ENCODE data around the gene BICC1. TPM values are rescaled to one million over a fixed set of nuclear protein-coding genes. Genes with fewer than 3 reads are reported as not detected.

Gene BICC1
- total RNA-seq, 1 experiment from 2014 or later, result 0.57 TPM

DNA sequence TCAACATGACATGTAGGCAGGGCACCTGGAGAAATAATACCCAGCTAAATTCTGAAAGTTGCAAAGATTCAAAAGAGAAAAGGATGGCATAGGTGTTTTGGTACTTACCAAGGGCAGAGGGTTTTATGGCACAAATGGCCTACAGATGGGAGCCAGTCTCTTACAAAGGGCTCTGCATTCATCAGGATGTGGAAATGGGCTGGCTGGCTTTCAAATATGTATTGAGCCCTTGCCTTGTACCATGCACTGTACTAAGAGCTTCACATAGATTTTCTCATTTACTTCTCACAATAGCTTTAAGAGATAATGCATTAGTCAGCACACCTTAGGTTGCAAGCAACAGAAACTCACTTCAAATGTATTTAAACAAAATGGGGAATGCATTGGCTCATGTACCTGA is 327.1 kb downstream of the BICC1 start:
- DNase-seq, result no peak
- no peak overlapping the region for H3T11ph ChIP-seq (ENCODE audit: low read length)
- TF ChIP-seq, protein P1, sequence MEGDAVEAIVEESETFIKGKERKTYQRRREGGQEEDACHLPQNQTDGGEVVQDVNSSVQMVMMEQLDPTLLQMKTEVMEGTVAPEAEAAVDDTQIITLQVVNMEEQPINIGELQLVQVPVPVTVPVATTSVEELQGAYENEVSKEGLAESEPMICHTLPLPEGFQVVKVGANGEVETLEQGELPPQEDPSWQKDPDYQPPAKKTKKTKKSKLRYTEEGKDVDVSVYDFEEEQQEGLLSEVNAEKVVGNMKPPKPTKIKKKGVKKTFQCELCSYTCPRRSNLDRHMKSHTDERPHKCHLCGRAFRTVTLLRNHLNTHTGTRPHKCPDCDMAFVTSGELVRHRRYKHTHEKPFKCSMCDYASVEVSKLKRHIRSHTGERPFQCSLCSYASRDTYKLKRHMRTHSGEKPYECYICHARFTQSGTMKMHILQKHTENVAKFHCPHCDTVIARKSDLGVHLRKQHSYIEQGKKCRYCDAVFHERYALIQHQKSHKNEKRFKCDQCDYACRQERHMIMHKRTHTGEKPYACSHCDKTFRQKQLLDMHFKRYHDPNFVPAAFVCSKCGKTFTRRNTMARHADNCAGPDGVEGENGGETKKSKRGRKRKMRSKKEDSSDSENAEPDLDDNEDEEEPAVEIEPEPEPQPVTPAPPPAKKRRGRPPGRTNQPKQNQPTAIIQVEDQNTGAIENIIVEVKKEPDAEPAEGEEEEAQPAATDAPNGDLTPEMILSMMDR (conservative IDR thresholded peaks at IDR 0.05), result no peak
- H3K27ac Mint-ChIP-seq, result no peak overlapping the region
- H2BK12ac ChIP-seq (ENCODE audit: insufficient read length, low read depth, low read length), result no peak overlapping the region
- no peak overlapping the region for H3K27ac ChIP-seq (ENCODE audit: insufficient read length, low read depth, low read length)
- no peak overlapping the region for H4K91ac ChIP-seq (ENCODE audit: insufficient read length, low read depth, low read length)
- H3K4me2 ChIP-seq (ENCODE audit: insufficient read depth, insufficient read length, low read length), result no peak overlapping the region
- no peaks in the 10 kb centered on the region for H3K27me3 ChIP-seq (ENCODE audit: insufficient read depth, low read length)
- peaks cover 9 to 10% of the 10 kb centered on the region in 2 experiments for H3K4me1 Mint-ChIP-seq
- no peak overlapping the region for H3K9ac ChIP-seq (ENCODE audit: extremely low read depth, insufficient read length, low read length)
- H3K36me3 Mint-ChIP-seq (ENCODE audit: insufficient read depth in 1 of 3, low read depth in 3 of 3), result peaks cover 0 to 4% (median 0%) of the 10 kb centered on the region in 3 experiments; a peak in 1 of 7 replicates
- no peaks in the 10 kb centered on the region for H4K20me1 ChIP-seq (ENCODE audit: control insufficient read depth, insufficient read depth, insufficient read length)
- H3K14ac ChIP-seq (ENCODE audit: insufficient read depth, low read length), result no peak overlapping the region
- no peaks in the 10 kb centered on the region; the same call in 1 of the 2 replicates for H3K27me3 Mint-ChIP-seq (ENCODE audit: low read depth)
- H3K4me1 ChIP-seq (ENCODE audit: insufficient read depth, low read length), result no peaks in the 10 kb centered on the region
- no peaks in the 10 kb centered on the region for H3K79me2 ChIP-seq (ENCODE audit: insufficient read depth, low read length)
- no peaks in the 10 kb centered on the region for H3K9me3 ChIP-seq (ENCODE audit: control insufficient read depth, low read depth, low read length)
- H3K23ac ChIP-seq (ENCODE audit: insufficient read length, low read depth, low read length), result no peak overlapping the region
- no peak overlapping the region for H2BK20ac ChIP-seq (ENCODE audit: low read depth, low read length, poor library complexity, severe bottlenecking)
- no peak overlapping the region for H2BK5ac ChIP-seq (ENCODE audit: insufficient read length, low read length)
- no peaks in the 10 kb centered on the region for H3K79me1 ChIP-seq (ENCODE audit: insufficient read depth, low read depth, low read length, poor library complexity, severe bottlenecking)
- H4K5ac ChIP-seq (ENCODE audit: insufficient read length, low read depth, low read length), result no peak overlapping the region
- H3K23me2 ChIP-seq (ENCODE audit: insufficient read length, low read depth, low read length, poor library complexity, severe bottlenecking), result no peaks in the 10 kb centered on the region
- no peak overlapping the region for H2BK120ac ChIP-seq (ENCODE audit: low read depth, low read length, poor library complexity, severe bottlenecking)
- no peak overlapping the region for H3K18ac ChIP-seq (ENCODE audit: insufficient read length, low read depth, low read length)
- no peak overlapping the region for H2BK15ac ChIP-seq (ENCODE audit: low read depth, low read length)
- H3K4me3 Mint-ChIP-seq, result no peak overlapping the region
- no peak overlapping the region for H2AK5ac ChIP-seq (ENCODE audit: insufficient read length, low read length)
- H3K9me3 Mint-ChIP-seq, result peaks cover 3 to 6% of the 10 kb centered on the region in 2 experiments; a peak in 3 of 5 replicates
- no peak overlapping the region for H3K56ac ChIP-seq (ENCODE audit: insufficient read length, low read depth, low read length)
- no peak overlapping the region for H4K8ac ChIP-seq (replicated peaks; ENCODE audit: insufficient read length, low read depth, low read length)
- H3K4ac ChIP-seq (ENCODE audit: low read depth, low read length), result no peak overlapping the region
- H2AFZ ChIP-seq (ENCODE audit: low read length), result no peak overlapping the region

All from H9 (cell line).